AG08396 (cell line): ENCODE data around the gene TSPAN11.
"Not testable (repeated sequence)": the region's sequence is repeated elsewhere in the genome, so short reads cannot be mapped to it uniquely, and the experiment has no call there.

Source experiments
- DNase-seq: peaks from one replicate; pipeline ENCODE4 v3.0.0; 2012; ENCODE audit warnings: low spot score, mixed read lengths

Gene TSPAN11

DNA sequence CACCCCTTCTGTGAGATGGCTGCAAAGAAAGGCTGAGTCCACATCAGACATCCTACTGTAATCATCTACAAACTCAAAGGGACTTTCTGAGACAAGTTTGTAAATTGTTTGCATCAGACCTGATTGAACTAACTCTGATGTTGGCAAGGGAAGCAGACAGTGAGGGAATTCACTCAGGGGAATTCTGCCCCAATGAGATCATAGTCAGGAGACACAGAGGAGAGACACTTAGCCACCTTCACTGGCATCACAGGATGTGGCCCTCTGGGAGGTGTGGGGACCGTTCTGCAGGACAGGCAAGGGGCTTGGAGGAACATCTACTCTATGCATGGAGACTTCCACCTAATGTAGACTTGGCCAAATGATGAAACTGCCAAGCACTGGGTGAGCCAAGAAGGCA, 76.5 kb downstream of the TSPAN11 start:
- no peak for DNase-seq

- DNase-seq, result no peak
Observed at GRCh38 chr12:31003861-31004640, 77.5 kb downstream of the TSPAN11 start.

DNA sequence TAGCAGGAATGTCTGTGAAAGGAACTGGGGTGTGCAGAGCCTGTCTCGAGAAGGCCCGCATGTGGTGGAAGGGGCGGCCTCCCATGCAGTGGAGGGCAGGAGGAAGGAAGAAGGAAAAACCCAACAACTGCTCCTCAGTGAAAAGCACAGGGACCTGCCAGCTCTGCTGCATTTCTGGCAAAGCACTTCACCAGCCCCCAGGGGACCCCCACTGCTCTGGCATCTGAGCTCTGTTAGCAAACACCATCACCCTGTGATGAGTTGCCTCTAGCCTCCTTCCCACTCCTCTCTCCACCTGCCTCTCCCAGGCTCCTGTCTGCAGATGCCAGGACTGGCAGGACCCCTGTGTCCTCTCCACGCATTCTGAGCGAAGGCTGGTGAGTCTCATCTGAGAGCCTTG, 78.1 kb downstream of the TSPAN11 start:
- no peak for DNase-seq

- no peak for DNase-seq
Observed at GRCh38 chr12:31005256-31005943, 78.9 kb downstream of the TSPAN11 start.

GRCh38 chr12:31005944-31006361, 79.4 kb downstream of the TSPAN11 start:
- DNase-seq, result peak; percentile 63

- no peak for DNase-seq
Observed at GRCh38 chr12:31006416-31007152, 80.0 kb downstream of the TSPAN11 start.

- DNase-seq, result no peak
Observed at GRCh38 chr12:31007153-31007495, 80.6 kb downstream of the TSPAN11 start.

- no peak for DNase-seq
Observed at GRCh38 chr12:31007636-31008175, 81.2 kb downstream of the TSPAN11 start.

GRCh38 chr12:31008241-31008761, 81.8 kb downstream of the TSPAN11 start:
- DNase-seq, result no peak

GRCh38 chr12:31008961-31009840, 82.7 kb downstream of the TSPAN11 start:
- no peak for DNase-seq

- no peak for DNase-seq
Observed at GRCh38 chr12:31009976-31010375, 83.4 kb downstream of the TSPAN11 start.

- no peak for DNase-seq
Observed at GRCh38 chr12:31011336-31011735, 84.8 kb downstream of the TSPAN11 start.

- no peak for DNase-seq
Observed at GRCh38 chr12:31011746-31012566, 85.4 kb downstream of the TSPAN11 start.

GRCh38 chr12:31012567-31012891, 86.0 kb downstream of the TSPAN11 start:
- DNase-seq, result not testable (repeated sequence)

GRCh38 chr12:31015215-31015614, 88.7 kb downstream of the TSPAN11 start:
- no peak for DNase-seq

DNA sequence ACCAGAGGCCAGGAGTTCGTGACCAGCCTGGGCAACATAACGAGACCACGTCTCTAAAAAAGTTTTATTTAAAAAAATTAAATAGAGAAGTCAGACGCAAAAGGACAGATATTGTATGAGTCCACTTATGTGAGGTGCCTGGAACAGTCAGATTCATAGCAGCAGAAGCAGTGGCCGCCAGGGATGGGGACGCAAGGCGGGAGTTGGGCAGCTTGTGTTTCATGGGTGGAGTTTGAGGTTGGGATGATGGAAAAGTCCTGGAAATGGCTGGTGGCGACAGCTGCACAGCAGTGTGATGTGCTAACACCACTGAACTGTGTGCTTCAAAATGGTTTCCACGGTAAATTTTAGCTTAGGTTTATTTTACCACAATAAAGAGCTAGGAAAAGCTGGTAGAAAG, 89.5 kb downstream of the TSPAN11 start:
- no peak for DNase-seq

DNA sequence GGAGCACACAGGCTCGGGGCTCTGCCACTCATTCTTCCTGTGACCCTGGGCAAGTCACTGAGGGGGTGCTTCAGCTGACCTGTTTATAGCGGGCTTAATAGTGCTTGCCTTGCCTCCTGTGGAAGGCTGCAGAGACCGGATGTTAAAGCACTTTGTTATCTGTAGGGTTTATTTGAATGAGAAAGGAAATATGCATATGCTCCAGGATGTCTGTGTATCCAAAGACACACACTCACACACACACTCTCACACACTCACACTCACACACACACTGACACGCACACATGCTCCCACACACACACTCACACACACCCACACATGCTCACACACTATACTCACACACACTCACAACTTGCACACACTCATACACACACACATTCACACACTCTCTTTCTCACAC, 91.0 kb downstream of the TSPAN11 start:
- no peak for DNase-seq

DNA sequence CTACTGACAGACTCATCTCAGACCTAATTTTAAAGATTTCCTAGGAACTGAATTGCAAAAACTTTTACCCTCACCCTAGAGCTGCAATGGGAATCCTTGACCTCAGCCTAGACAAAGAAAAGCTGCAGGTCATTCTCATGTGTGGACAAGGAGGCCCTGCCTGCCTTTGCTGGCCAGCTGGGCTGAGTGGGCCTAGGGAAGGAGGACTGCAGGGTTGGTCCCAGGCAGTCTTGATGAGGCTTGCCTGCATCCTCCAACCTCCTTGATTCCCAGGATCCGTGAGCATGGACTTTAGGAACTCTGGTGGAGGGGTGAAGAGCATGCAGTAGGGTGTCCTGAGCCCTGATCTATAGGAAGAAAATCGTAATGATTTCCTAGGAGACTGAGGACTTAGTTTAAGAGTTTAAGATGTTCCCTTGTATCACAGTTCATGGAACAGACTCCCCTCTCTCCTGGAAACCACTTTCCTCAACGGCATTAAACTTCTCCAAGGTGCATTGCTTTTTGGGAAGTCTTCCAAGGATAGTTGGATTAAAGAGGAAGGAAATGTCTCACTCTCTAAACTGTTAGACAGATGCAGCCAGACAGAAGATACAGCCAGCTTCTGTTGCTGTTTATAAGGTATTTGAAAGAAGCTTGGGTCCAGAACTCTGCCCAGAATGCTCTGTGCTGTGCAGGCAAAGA, 91.7 kb downstream of the TSPAN11 start:
- no peak for DNase-seq

DNA sequence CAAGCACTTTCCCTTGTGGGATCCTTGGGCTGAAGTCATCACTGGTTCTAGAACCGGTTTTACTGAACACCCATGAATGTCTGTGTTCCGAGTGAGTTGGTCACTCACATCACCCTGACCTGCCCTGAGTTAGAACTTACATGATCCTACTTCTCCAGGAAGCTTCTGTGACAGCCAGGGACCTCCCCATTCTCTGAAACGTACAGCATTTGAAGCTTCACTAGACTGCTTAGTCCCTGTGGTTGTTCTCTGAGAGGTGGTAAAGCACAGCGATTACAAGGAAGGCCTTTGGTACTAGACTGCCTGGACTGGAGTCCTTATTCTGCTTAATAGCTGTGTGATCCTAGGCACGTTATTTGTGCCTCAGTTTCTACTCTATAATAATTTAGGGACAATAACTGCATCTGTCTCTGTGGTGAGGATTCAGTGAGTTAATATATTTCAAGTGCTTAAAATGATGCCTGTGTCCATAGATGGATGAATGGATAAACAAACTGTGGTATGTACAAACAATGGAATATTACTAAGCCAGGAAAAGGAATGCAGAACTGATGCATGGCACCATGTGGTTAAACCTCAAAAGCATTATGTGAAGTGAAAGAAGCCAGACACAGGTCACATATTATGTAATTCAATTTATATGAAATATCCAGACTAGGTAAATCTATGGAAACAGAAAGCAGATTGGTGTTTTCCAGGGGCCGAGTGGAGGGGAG, 92.4 kb downstream of the TSPAN11 start:
- DNase-seq, result no peak
